WI38 (cell line): ENCODE results near the gene TBR1.

Source experiments
- H3K4me3 ChIP-seq: 2 replicates; pipeline ENCODE4 v1.5.1; 2011; ENCODE audit warnings: low read depth, mild to moderate bottlenecking, control low read depth, low read length
- CTCF ChIP-seq: IDR thresholded peaks from 2 replicates; pipeline ENCODE4 v1.5.1; 2012; ENCODE audit warnings: low read depth, mild to moderate bottlenecking, control low read depth, low read length

Gene TBR1

GRCh38 chr2:161420406-161421074, 4.4 kb downstream of the TBR1 start:
- TF ChIP-seq CTCF = no peak
- H3K4me3 ChIP-seq = no peak overlapping the region

- no peak for TF ChIP-seq CTCF
- no peak overlapping the region for H3K4me3 ChIP-seq
Measured at GRCh38 chr2:161421686-161422085, 5.6 kb downstream of the TBR1 start.

- TF ChIP-seq CTCF = no peak
- H3K4me3 ChIP-seq = no peak overlapping the region
Measured at GRCh38 chr2:161422816-161423403, 6.8 kb downstream of the TBR1 start.

GRCh38 chr2:161423421-161424393, 7.6 kb downstream of the TBR1 start:
- no peak overlapping the region; the same call in 1 of the 2 replicates for H3K4me3 ChIP-seq
- TF ChIP-seq CTCF = no peak

GRCh38 chr2:161424394-161424769, 8.3 kb downstream of the TBR1 start:
- H3K4me3 ChIP-seq = no peak overlapping the region
- no peak for TF ChIP-seq CTCF

- no peak for TF ChIP-seq CTCF
- no peak overlapping the region for H3K4me3 ChIP-seq
Measured at GRCh38 chr2:161424891-161425727, 9.0 kb downstream of the TBR1 start.
